Suprapubic skin (tissue), 4 donors: ENCODE results near the gene PSME1. TPM values are rescaled to one million over a fixed set of nuclear protein-coding genes. Genes with fewer than 3 reads are reported as not detected.

Experiments
- DNase-seq, 2 donors: peaks; one replicate each; pipeline ENCODE4 v3.0.0-alpha.2; 2019; ENCODE audit warnings: low spot score in 2 of 2
- H3K27ac ChIP-seq: fragments of 200-600 bp; sonication (generic); one replicate; pipeline ENCODE4 v1.5.1; 2019
- H3K27me3 ChIP-seq: fragments of 200-600 bp; sonication (generic); one replicate; pipeline ENCODE4 v1.5.1; 2019
- H3K36me3 ChIP-seq: fragments of 200-600 bp; sonication (generic); one replicate; pipeline ENCODE4 v1.5.1; 2019
- H3K4me1 ChIP-seq: fragments of 200-600 bp; sonication (generic); one replicate; pipeline ENCODE4 v1.5.1; 2019
- H3K4me3 ChIP-seq: fragments of 200-600 bp; sonication (generic); one replicate; pipeline ENCODE4 v1.5.1; 2019; ENCODE audit warnings: mild to moderate bottlenecking
- H3K9me3 ChIP-seq: fragments of 200-600 bp; sonication (generic); one replicate; pipeline ENCODE4 v1.5.1; 2019
- EP300 ChIP-seq: sonication (generic); formaldehyde crosslinking; IDR thresholded peaks from one replicate; pipeline ENCODE4 v1.6.1; 2017; ENCODE audit warnings: antibody characterized with exemption
- POLR2A ChIP-seq, 2 donors: fragments of 450-650 bp; IDR thresholded peaks; one replicate each; pipeline ENCODE4 v1.6.1; 2017; ENCODE audit warnings: antibody characterized with exemption in 2 of 2, mild to moderate bottlenecking in 2 of 2, moderate library complexity in 2 of 2
- POLR2AphosphoS5 ChIP-seq, 3 donors: sonication (generic); formaldehyde crosslinking; IDR thresholded peaks; one replicate each; pipeline ENCODE4 v1.6.1; 2017; ENCODE audit warnings: antibody characterized with exemption in 3 of 3
- WGBS: methylation state at CpG from one replicate; pipeline ENCODE4 v1.1.5; 2018; 5-methylcytosine and 5-hydroxymethylcytosine counted together
- total RNA-seq, 4 donors: library from RNA; depleted of rRNA; stranded (reverse); fragments of >200 nt; gene quantifications; one replicate each; pipeline ENCODE4 v1.1.0, GENCODE V29; 2016
- TF ChIP-seq, protein P1 (sequence below), 2 donors: fragments of 200-600 bp in 1 of 2; fragments of 450-650 bp in 1 of 2; sonication (generic) in 1 of 2; IDR thresholded peaks; one replicate each; pipeline ENCODE4 v1.5.1; 2016 to 2019; ENCODE audit warnings: antibody characterized with exemption in 2 of 2, mild to moderate bottlenecking in 1 of 2, moderate library complexity in 1 of 2

Gene PSME1
- total RNA-seq, 4 donors from 2014 or later, result 72.3 to 113 (median 91.1) TPM

DNA sequence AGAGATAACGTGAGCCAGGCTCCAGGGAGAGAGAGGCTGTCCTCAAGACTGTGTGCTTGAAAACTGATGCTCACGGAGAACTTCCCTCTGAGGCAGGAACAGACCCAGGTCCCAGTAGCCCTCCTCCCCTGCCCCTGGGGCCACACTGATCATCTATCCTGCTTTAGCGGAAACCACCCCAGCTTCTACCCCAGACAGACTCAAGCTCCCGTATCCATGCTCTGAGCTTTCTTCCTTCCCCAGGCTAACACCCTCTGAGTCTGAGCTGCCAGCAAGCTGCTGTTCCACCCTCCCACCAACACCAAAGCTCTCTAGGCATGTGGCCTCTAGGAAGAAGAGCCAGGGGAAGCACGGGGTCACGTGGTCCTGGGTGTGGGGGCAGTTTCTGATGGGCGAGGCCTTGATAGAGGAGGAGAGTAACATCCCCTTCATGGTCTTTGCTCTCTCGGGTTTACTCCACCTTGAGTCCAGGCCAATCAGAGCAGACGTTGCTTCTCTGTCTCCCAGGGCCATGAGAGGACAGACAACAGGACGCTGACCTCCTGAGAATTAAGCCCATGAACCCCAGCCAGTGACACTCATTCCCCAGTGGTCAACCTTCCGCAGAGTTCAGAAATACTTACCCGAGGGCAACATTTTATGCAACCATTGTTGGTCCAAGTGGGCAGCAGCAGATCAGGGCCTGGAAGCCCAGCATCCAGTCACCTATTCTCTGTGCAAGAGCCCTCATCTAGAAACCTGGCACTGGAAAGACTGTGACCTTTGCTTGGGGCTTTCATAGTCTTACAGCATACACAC is 40.5 kb upstream of the PSME1 start:
- peaks cover 23% of the 10 kb centered on the region for H3K36me3 ChIP-seq
- TF ChIP-seq POLR2AphosphoS5 (IDR thresholded peaks at IDR 0.05) (no peak), POLR2A (IDR thresholded peaks at IDR 0.05) (no peak), EP300 (no peak)
- TF ChIP-seq, protein P1, sequence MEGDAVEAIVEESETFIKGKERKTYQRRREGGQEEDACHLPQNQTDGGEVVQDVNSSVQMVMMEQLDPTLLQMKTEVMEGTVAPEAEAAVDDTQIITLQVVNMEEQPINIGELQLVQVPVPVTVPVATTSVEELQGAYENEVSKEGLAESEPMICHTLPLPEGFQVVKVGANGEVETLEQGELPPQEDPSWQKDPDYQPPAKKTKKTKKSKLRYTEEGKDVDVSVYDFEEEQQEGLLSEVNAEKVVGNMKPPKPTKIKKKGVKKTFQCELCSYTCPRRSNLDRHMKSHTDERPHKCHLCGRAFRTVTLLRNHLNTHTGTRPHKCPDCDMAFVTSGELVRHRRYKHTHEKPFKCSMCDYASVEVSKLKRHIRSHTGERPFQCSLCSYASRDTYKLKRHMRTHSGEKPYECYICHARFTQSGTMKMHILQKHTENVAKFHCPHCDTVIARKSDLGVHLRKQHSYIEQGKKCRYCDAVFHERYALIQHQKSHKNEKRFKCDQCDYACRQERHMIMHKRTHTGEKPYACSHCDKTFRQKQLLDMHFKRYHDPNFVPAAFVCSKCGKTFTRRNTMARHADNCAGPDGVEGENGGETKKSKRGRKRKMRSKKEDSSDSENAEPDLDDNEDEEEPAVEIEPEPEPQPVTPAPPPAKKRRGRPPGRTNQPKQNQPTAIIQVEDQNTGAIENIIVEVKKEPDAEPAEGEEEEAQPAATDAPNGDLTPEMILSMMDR (IDR thresholded peaks at IDR 0.05), result no peak
- 50% methylated on average over 11 of the region's 12 CpGs for WGBS
- H3K27ac ChIP-seq, result peak overlapping the region; percentile 94
- peak in 1 of 2 donors; percentile 81 for DNase-seq
- H3K4me3 ChIP-seq, result peak overlapping the region; percentile 97
- no peaks in the 10 kb centered on the region for H3K27me3 ChIP-seq
- no peaks in the 10 kb centered on the region for H3K9me3 ChIP-seq
- H3K4me1 ChIP-seq, result peaks cover 35% of the 10 kb centered on the region

DNA sequence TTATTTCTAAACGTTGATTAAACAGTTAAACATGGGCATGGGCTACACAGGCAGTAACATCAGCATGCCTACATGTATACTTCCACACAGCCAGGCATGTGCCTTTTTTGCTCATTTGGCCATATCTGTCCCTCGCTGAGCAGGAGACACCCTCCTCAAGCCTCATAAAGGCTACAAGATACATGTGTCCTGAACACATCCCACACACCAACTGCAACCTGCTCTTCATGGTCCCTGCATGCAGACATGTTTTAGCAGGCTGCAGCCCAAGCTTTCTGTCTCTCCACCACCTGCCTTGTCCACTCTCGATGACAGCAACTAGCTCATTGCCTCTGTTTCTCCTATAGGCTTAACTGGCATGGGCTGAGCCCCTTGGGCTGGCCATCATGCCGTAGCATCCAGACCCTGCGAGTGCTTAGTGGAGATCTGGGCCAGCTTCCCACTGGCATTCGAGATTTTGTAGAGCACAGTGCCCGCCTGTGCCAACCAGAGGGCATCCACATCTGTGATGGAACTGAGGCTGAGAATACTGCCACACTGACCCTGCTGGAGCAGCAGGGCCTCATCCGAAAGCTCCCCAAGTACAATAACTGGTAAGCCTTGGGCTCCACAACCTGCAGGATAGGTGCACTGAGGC is 39.3 kb upstream of the PSME1 start:
- Histone ChIP-seq H3K9me3 (no peaks in the 10 kb centered on the region), H3K4me3 (no peak overlapping the region), H3K27ac (no peak overlapping the region), H3K27me3 (no peaks in the 10 kb centered on the region), H3K36me3 (peaks cover 24% of the 10 kb centered on the region), H3K4me1 (peaks cover 35% of the 10 kb centered on the region)
- TF ChIP-seq EP300 (no peak), POLR2AphosphoS5 (IDR thresholded peaks at IDR 0.05) (no peak), POLR2A (IDR thresholded peaks at IDR 0.05) (no peak)
- TF ChIP-seq, protein P1 (IDR thresholded peaks at IDR 0.05), result no peak
- 90% methylated on average over 8 of the region's 8 CpGs for WGBS
- no peak for DNase-seq

DNA sequence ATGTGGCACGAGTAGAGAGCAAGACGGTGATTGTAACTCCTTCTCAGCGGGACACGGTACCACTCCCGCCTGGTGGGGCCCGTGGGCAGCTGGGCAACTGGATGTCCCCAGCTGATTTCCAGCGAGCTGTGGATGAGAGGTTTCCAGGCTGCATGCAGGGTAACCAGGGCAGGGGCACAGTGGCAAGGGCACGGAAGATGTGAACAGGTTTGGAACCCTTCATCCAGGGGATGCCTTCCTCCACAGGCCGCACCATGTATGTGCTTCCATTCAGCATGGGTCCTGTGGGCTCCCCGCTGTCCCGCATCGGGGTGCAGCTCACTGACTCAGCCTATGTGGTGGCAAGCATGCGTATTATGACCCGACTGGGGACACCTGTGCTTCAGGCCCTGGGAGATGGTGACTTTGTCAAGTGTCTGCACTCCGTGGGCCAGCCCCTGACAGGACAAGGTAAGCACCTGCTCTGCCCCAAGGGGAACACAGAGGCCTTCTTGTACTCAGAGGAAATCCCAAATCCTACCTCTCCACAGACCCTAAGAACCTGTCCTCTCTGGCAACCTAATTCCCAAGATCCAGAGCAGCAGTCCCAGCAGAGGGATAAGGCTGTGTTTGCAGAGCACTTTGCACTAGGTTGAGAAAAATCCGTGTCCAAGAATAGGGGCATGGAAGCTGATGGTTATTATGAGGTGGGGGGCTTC is 37.6 kb upstream of the PSME1 start:
- TF ChIP-seq EP300, result no peak
- TF ChIP-seq POLR2AphosphoS5 (IDR thresholded peaks at IDR 0.05), result no peak
- TF ChIP-seq, protein P1 (IDR thresholded peaks at IDR 0.05), result no peak
- no peak for TF ChIP-seq POLR2A (IDR thresholded peaks at IDR 0.05)
- WGBS, result 91% methylated on average over 12 of the region's 16 CpGs
- no peak overlapping the region for H3K4me3 ChIP-seq
- peaks cover 20% of the 10 kb centered on the region for H3K4me1 ChIP-seq
- H3K27ac ChIP-seq, result no peak overlapping the region
- no peaks in the 10 kb centered on the region for H3K9me3 ChIP-seq
- DNase-seq, result no peak
- H3K27me3 ChIP-seq, result no peaks in the 10 kb centered on the region
- peaks cover 33% of the 10 kb centered on the region for H3K36me3 ChIP-seq

DNA sequence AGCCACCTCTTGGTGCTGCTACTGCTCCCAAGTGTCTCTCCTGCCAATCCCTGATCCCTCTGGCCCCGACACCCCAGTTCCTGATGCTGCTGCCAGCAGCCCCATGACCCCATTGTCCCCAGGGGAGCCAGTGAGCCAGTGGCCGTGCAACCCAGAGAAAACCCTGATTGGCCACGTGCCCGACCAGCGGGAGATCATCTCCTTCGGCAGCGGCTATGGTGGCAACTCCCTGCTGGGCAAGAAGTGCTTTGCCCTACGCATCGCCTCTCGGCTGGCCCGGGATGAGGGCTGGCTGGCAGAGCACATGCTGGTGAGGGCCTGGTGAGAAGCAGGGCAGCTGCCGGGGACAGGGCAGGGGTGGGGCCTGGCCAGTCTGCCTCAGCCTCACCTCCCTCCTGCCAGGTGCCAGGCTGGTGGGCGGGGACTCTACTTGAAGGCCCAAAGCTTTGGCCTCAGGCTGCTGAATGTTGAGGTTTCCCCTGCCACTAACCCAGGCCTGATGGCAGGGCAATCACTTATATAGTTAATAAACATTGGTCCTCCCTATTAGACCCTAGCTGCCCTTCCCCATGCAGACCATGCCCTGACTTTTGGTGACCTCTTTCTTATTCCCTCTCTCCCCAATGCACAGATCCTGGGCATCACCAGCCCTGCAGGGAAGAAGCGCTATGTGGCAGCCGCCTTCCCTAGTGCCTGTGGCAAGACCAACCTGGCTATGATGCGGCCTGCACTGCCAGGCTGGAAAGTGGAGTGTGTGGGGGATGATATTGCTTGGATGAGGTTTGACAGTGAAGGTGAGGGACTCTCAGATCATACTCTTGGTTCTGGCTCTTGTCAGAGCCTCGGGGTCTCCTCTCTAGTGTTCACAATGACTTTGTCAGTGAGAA is 36.8 kb upstream of the PSME1 start:
- TF ChIP-seq POLR2AphosphoS5 (IDR thresholded peaks at IDR 0.05) (no peak), POLR2A (IDR thresholded peaks at IDR 0.05) (no peak), EP300 (no peak)
- TF ChIP-seq, protein P1 (IDR thresholded peaks at IDR 0.05), result no peak
- Histone ChIP-seq H3K36me3 (peaks cover 35% of the 10 kb centered on the region), H3K9me3 (no peaks in the 10 kb centered on the region), H3K4me1 (peaks cover 14% of the 10 kb centered on the region), H3K27me3 (no peaks in the 10 kb centered on the region), H3K27ac (no peak overlapping the region), H3K4me3 (no peak overlapping the region)
- DNase-seq, result no peak
- WGBS, result 73% methylated on average over 8 of the region's 17 CpGs
